Measurements from ENCODE around the gene PIGL.

- no peak for TF ChIP-seq POLR2A (IDR thresholded peaks at IDR 0.05)
- TF ChIP-seq CTCF (IDR thresholded peaks at IDR 0.05), result no peak
These were observed 56.9 kb downstream of the PIGL start for GRCh38 chr17:16273929-16274339.
